ENCODE measurements around the gene JAZF1. TPM values are rescaled to one million over a fixed set of nuclear protein-coding genes. Genes with fewer than 3 reads are reported as not detected.

Gene JAZF1
- total RNA-seq, 1 experiment from 2014 or later: 3.4 TPM

DNA sequence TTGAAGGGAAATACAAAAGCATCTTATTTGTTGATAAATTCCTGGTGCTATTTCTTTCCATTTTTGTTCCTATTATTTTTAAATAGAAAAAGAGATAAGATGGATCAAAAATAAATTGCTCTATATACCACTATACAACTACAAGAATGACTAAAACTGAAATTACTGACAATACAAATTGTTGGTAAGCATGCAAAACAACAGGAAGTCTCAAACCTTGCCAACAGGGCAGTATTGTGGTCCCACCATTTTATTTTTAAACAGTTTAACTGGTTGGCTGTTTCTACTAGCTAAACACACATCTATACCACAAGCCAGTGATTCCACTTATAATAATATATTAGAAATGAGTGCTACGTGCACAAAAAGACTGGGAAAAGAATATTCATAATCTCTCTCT is 213.0 kb downstream of the JAZF1 start (continued):
- TF ChIP-seq, protein P1, sequence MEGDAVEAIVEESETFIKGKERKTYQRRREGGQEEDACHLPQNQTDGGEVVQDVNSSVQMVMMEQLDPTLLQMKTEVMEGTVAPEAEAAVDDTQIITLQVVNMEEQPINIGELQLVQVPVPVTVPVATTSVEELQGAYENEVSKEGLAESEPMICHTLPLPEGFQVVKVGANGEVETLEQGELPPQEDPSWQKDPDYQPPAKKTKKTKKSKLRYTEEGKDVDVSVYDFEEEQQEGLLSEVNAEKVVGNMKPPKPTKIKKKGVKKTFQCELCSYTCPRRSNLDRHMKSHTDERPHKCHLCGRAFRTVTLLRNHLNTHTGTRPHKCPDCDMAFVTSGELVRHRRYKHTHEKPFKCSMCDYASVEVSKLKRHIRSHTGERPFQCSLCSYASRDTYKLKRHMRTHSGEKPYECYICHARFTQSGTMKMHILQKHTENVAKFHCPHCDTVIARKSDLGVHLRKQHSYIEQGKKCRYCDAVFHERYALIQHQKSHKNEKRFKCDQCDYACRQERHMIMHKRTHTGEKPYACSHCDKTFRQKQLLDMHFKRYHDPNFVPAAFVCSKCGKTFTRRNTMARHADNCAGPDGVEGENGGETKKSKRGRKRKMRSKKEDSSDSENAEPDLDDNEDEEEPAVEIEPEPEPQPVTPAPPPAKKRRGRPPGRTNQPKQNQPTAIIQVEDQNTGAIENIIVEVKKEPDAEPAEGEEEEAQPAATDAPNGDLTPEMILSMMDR (IDR thresholded peaks at IDR 0.05 in 2 of 3, conservative IDR thresholded peaks at IDR 0.05 in 1 of 3; ENCODE audit: borderline replicate concordance in 1 of 3, insufficient read depth in 1 of 3, low read depth in 2 of 3, low read length in 2 of 3): no peak
- TF ChIP-seq RAD21 (IDR thresholded peaks at IDR 0.05; ENCODE audit: low read depth) (no peak), EZH2phosphoT487 (IDR thresholded peaks at IDR 0.05; ENCODE audit: borderline replicate concordance) (no peak)

DNA sequence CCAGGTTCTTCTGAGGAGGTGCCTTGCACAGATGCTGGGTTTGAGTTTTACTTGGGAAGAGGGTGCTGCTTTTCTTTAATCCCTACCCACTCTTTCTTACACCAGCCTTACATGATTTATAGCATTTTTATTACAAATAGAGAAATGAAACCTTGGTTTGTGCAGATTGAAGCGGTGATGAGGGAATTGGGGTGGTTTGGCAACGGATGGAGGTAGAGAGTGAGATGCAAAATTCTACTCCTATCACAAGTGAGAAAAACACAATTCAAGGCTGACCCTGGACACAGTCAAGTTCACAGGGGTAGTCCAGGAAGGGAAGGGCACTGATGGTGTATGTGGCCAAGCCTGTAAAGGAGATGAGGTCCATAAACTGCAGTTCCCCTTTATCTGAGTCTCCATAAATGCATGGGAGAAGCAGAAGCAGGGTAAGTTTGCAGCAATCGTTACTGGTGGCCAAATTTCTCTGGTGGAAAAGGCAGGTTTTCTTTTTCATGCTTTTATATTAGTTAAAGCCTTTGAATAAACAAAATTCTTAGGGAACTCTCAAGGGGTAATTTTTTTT is 214.3 kb downstream of the JAZF1 start:
- H4K20me1 ChIP-seq (ENCODE audit: insufficient read depth): no peaks in the 10 kb centered on the region
- H3K4me3 ChIP-seq (replicated peaks in 1 of 2; ENCODE audit: low read depth in 1 of 2, low read length in 2 of 2): no peak overlapping the region
- TF ChIP-seq, protein P2, sequence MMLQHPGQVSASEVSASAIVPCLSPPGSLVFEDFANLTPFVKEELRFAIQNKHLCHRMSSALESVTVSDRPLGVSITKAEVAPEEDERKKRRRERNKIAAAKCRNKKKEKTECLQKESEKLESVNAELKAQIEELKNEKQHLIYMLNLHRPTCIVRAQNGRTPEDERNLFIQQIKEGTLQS (IDR thresholded peaks at IDR 0.05): no peak
- TF ChIP-seq ZBTB33 (IDR thresholded peaks at IDR 0.05; ENCODE audit: extremely low read depth, insufficient replicate concordance, low read length): no peak
- TF ChIP-seq FOSL1 (IDR thresholded peaks at IDR 0.05; ENCODE audit: low read depth): no peak
- TF ChIP-seq POLR2AphosphoS5 (IDR thresholded peaks at IDR 0.05; ENCODE audit: low read depth, low read length): no peak
- no peak for TF ChIP-seq RAD21 (IDR thresholded peaks at IDR 0.05; ENCODE audit: low read depth)
- no peak for TF ChIP-seq SP1 (IDR thresholded peaks at IDR 0.05; ENCODE audit: low read depth)
- TF ChIP-seq EZH2phosphoT487 (IDR thresholded peaks at IDR 0.05; ENCODE audit: borderline replicate concordance): no peak
- TF ChIP-seq REST (IDR thresholded peaks at IDR 0.05; ENCODE audit: low read depth): no peak
- TF ChIP-seq YY1 (IDR thresholded peaks at IDR 0.05; ENCODE audit: extremely low read depth, insufficient replicate concordance, low read depth, low read length): no peak
- TF ChIP-seq ZNF274 (IDR thresholded peaks at IDR 0.05; ENCODE audit: low read depth, low read length): no peak
- no peak for TF ChIP-seq CEBPB (IDR thresholded peaks at IDR 0.05; ENCODE audit: low read depth)
- TF ChIP-seq SRF (IDR thresholded peaks at IDR 0.05; ENCODE audit: low read depth): no peak
- TF ChIP-seq EZH2 (IDR thresholded peaks at IDR 0.05): no peak
- no peaks in the 10 kb centered on the region for H3K36me3 ChIP-seq (ENCODE audit: control insufficient read depth in 1 of 2, insufficient read depth in 2 of 2, low read length in 2 of 2)
- no TSS peak for BruUV-seq (replicated peaks)
- no peak overlapping the region for H3K4me2 ChIP-seq (ENCODE audit: low read length)
- H2AFZ ChIP-seq (ENCODE audit: low read depth, low read length, poor library complexity, severe bottlenecking): no peak overlapping the region
- CTCF ChIA-PET: no interaction called here
- H3K9me2 ChIP-seq (ENCODE audit: insufficient read depth): no peaks in the 10 kb centered on the region
- RAD21 ChIA-PET (ENCODE audit: low non-redundant PET in 1 of 2, low total read pairs in 2 of 2, uncharacterized antibody in 2 of 2, unreplicated experiment in 2 of 2): no interaction called here
- no peaks in the 10 kb centered on the region for H3K9me3 ChIP-seq (ENCODE audit: control insufficient read depth in 1 of 2, insufficient read depth in 1 of 2, low read depth in 1 of 2, low read length in 2 of 2)
- H3K79me2 ChIP-seq (ENCODE audit: insufficient read depth, low read length): no peaks in the 10 kb centered on the region
- DNase-seq (ENCODE audit: low read depth, low spot score) (no peak), ATAC-seq (no peak)
- intact Hi-C loops (cut with micrococcal nuclease): no loop called here
- no peaks in the 10 kb centered on the region for H3K27me3 ChIP-seq (ENCODE audit: insufficient read depth, low read length)
- POLR2A ChIA-PET: no interaction called here
- peaks cover 8 to 10% of the 10 kb centered on the region in 2 experiments for H3K4me1 ChIP-seq (ENCODE audit: control insufficient read depth in 1 of 2, insufficient read depth in 2 of 2, low read length in 2 of 2)
- no peak overlapping the region for H3K27ac ChIP-seq (ENCODE audit: low read depth, low read length)
- no peak overlapping the region for H3K9ac ChIP-seq (ENCODE audit: low read length)
